Astrocyte (in vitro differentiated cells and primary cell): ENCODE results near the gene FRMD4A. TPM values are rescaled to one million over a fixed set of nuclear protein-coding genes. Genes with fewer than 3 reads are reported as not detected.
A peak's percentile ranks its signal among the peaks of the same experiment; 100 is the strongest.

Source experiments
- DNase-seq: peaks from one replicate; pipeline ENCODE4 v3.0.0-alpha.2; 2010; ENCODE audit warnings: low read depth
- FAIRE-seq: peaks from 2 replicates; lab custom pipeline; 2011; peaks lifted over from hg19 to GRCh38; lab: Jason Lieb, UNC
- H2AFZ ChIP-seq: 2 replicates; pipeline ENCODE4 v1.6.0; 2012; ENCODE audit warnings: low read depth, low read length, inconsistent platforms
- H3K27ac ChIP-seq: 2 replicates; pipeline ENCODE4 v1.5.1; 2011; ENCODE audit warnings: low read depth, low read length, inconsistent platforms
- H3K27me3 ChIP-seq: 2 replicates; pipeline ENCODE4 v1.6.0; 2011; ENCODE audit warnings: low read length, inconsistent platforms; ENCODE audit not compliant: insufficient read depth
- H3K36me3 ChIP-seq: 2 replicates; pipeline ENCODE4 v1.5.1; 2011; ENCODE audit warnings: low read length, inconsistent platforms; ENCODE audit not compliant: insufficient read depth
- H3K4me1 ChIP-seq: 2 replicates; pipeline ENCODE4 v1.5.1; 2011; ENCODE audit warnings: low read length, inconsistent platforms; ENCODE audit not compliant: insufficient read depth
- H3K4me2 ChIP-seq: 2 replicates; pipeline ENCODE4 v1.6.0; 2012; ENCODE audit warnings: low read length, inconsistent platforms
- H3K4me3 ChIP-seq: 2 replicates; pipeline ENCODE4 v1.5.1; 2011; ENCODE audit warnings: low read depth, mild to moderate bottlenecking, low read length, inconsistent platforms; ENCODE audit not compliant: insufficient read depth
- H3K79me2 ChIP-seq: 2 replicates; pipeline ENCODE4 v1.6.0; 2012; ENCODE audit warnings: mild to moderate bottlenecking, low read length, inconsistent platforms; ENCODE audit not compliant: insufficient read depth
- H3K9ac ChIP-seq: 2 replicates; pipeline ENCODE4 v1.6.0; 2012; ENCODE audit warnings: mild to moderate bottlenecking, low read length, inconsistent platforms
- H3K9me3 ChIP-seq: 2 replicates; pipeline ENCODE4 v1.5.1; 2012; ENCODE audit warnings: low read depth, mild to moderate bottlenecking, low read length, inconsistent platforms; ENCODE audit not compliant: insufficient read depth
- H4K20me1 ChIP-seq: 2 replicates; pipeline ENCODE4 v1.6.0; 2012; ENCODE audit warnings: low read length, inconsistent platforms; ENCODE audit not compliant: insufficient read depth
- H3K27ac Mint-ChIP-seq: one replicate; pipeline ENCODE4 v1.8.0; 2021; ENCODE audit warnings: mild to moderate bottlenecking, mixed read lengths; ENCODE audit not compliant: unreplicated experiment
- H3K27me3 Mint-ChIP-seq: one replicate; pipeline ENCODE4 v1.8.0; 2021; ENCODE audit warnings: low read depth, mixed read lengths; ENCODE audit not compliant: unreplicated experiment
- H3K36me3 Mint-ChIP-seq: one replicate; pipeline ENCODE4 v1.8.0; 2021; ENCODE audit warnings: low read depth, mixed read lengths; ENCODE audit not compliant: unreplicated experiment
- H3K4me1 Mint-ChIP-seq: one replicate; pipeline ENCODE4 v1.8.0; 2021; ENCODE audit warnings: low read depth, mixed read lengths; ENCODE audit not compliant: unreplicated experiment
- H3K4me3 Mint-ChIP-seq: one replicate; pipeline ENCODE4 v1.8.0; 2021; ENCODE audit warnings: mild to moderate bottlenecking, moderate library complexity, mixed read lengths; ENCODE audit not compliant: unreplicated experiment
- H3K9me3 Mint-ChIP-seq: one replicate; pipeline ENCODE4 v1.8.0; 2021; ENCODE audit warnings: mild to moderate bottlenecking, mixed read lengths; ENCODE audit not compliant: unreplicated experiment
- CTCF ChIP-seq: IDR thresholded peaks from 2 replicates; pipeline ENCODE4 v1.5.1; 2011; ENCODE audit warnings: low read depth, mild to moderate bottlenecking, inconsistent platforms, low read length, moderate library complexity; ENCODE audit not compliant: insufficient read depth
- EZH2 ChIP-seq: IDR thresholded peaks from 2 replicates; pipeline ENCODE4 v1.6.1; 2012; ENCODE audit warnings: mild to moderate bottlenecking, low read length, inconsistent platforms; ENCODE audit not compliant: insufficient read depth
- total RNA-seq: library from RNA; stranded (reverse); gene quantifications from 2 replicates; pipeline ENCODE4 v1.2.1, GENCODE V29; 2021

FRMD4A gene
- total RNA-seq, 1 donor from 2014 or later, result 82.5 TPM

DNA sequence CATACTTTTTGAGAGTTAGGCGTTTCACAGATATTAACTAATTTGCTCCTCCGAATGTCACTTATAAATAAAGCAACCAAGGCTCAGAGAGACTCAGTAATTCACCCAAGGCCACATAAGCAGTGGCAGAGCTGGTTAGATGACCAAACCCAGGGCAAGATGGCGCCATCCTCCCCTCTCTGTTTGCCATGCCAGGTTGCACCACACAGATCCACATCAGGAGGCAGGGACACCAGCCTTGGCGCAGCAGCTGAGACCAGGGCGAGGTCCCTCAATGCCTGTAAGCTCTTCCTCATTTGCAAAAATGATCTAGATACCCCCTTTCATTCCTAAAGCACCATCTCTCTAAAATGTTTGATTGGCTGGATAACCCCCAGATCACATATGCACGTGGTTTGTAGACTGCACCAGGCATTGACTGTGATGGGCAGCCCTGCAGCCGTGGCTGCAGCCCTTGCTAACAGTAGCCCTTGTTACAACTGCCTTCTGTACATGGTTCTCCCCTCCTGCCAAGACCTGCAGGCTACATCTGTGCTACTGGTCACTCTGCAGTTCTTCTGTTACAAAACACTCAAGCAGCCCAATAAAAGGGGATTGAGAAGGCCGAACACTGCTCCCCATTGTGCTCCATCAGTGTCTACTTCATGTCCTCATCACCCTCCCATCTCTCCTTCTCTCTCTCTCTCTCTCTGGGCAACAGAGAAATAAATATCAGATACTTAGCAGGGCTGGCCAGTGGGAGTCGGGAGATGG is 445.3 kb downstream of the FRMD4A start:
- Histone ChIP-seq H2AFZ (no peak overlapping the region), H3K27ac (no peak overlapping the region), H3K4me2 (no peak overlapping the region), H3K9me3 (no peaks in the 10 kb centered on the region), H3K4me1 (peaks cover 49% of the 10 kb centered on the region), H3K36me3 (peaks cover 3% of the 10 kb centered on the region), H3K4me3 (no peak overlapping the region), H4K20me1 (peaks cover 5% of the 10 kb centered on the region), H3K27me3 (no peaks in the 10 kb centered on the region), H3K9ac (no peak overlapping the region), H3K79me2 (peaks cover 88% of the 10 kb centered on the region)
- peaks cover 28% of the 10 kb centered on the region for H3K4me1 Mint-ChIP-seq
- DNase-seq (no peak), FAIRE-seq (no peak)
- no peaks in the 10 kb centered on the region for H3K27me3 Mint-ChIP-seq
- no peaks in the 10 kb centered on the region for H3K9me3 Mint-ChIP-seq
- H3K36me3 Mint-ChIP-seq, result peaks cover 8% of the 10 kb centered on the region
- no peak overlapping the region for H3K27ac Mint-ChIP-seq
- H3K4me3 Mint-ChIP-seq, result no peak overlapping the region
- TF ChIP-seq CTCF (no peak), EZH2 (no peak)

- Histone ChIP-seq H2AFZ (no peak overlapping the region), H3K4me2 (peak overlapping the region; percentile 10), H3K4me1 (peaks cover 35% of the 10 kb centered on the region), H3K79me2 (peaks cover 88% of the 10 kb centered on the region), H4K20me1 (no peaks in the 10 kb centered on the region), H3K9me3 (no peaks in the 10 kb centered on the region), H3K36me3 (peaks cover 3% of the 10 kb centered on the region), H3K27ac (peak overlapping the region; percentile 97), H3K4me3 (no peak overlapping the region), H3K9ac (peak overlapping the region; percentile 2), H3K27me3 (no peaks in the 10 kb centered on the region)
- peaks cover 8% of the 10 kb centered on the region for H3K36me3 Mint-ChIP-seq
- no peaks in the 10 kb centered on the region for H3K27me3 Mint-ChIP-seq
- FAIRE-seq, result peak; percentile 20
- H3K4me1 Mint-ChIP-seq, result peaks cover 22% of the 10 kb centered on the region
- DNase-seq, result no peak
- H3K4me3 Mint-ChIP-seq, result no peak overlapping the region
- H3K9me3 Mint-ChIP-seq, result no peaks in the 10 kb centered on the region
- no peak overlapping the region for H3K27ac Mint-ChIP-seq
- TF ChIP-seq CTCF, result no peak
- no peak for TF ChIP-seq EZH2
Measured at GRCh38 chr10:13883636-13884444, 446.9 kb downstream of the FRMD4A start.
